Tibial artery (tissue), 4 donors: ENCODE results near the gene RELCH.

Source experiments
- DNase-seq, 2 donors: peaks; one replicate each; pipeline ENCODE4 v3.0.0-alpha.2; 2019
- H3K27ac ChIP-seq, 2 donors: fragments of 200-600 bp; sonication (generic) in 1 of 2; 1 replicate in 1 of 2; 2 replicates in 1 of 2; pipeline ENCODE4 v1.5.1; 2018 to 2019; ENCODE audit warnings: mild to moderate bottlenecking in 1 of 2
- H3K27me3 ChIP-seq, 2 donors: fragments of 200-600 bp; sonication (generic) in 1 of 2; one replicate each; pipeline versions ENCODE4 v1.5.1 to v1.6.0; 2016 to 2019
- H3K36me3 ChIP-seq, 3 donors: fragments of 200-600 bp; sonication (generic) in 2 of 3; one replicate each; pipeline ENCODE4 v1.5.1; 2016 to 2019; ENCODE audit warnings: mild to moderate bottlenecking in 2 of 3
- H3K4me1 ChIP-seq, 4 donors: fragments of 200-600 bp; sonication (generic) in 2 of 4; 1 replicate in 3 of 4; 2 replicates in 1 of 4; pipeline ENCODE4 v1.5.1; 2016 to 2019
- H3K4me3 ChIP-seq, 2 donors: fragments of 200-600 bp; sonication (generic) in 1 of 2; 1 replicate in 1 of 2; 2 replicates in 1 of 2; pipeline ENCODE4 v1.5.1; 2018 to 2019; ENCODE audit warnings: mild to moderate bottlenecking in 2 of 2
- H3K9me3 ChIP-seq, 3 donors: fragments of 200-600 bp; sonication (generic) in 1 of 3; one replicate each; pipeline ENCODE4 v1.5.1; 2016 to 2019
- intact Hi-C: fragments of 100-400 bp; cut with DNase I; formaldehyde crosslinking; loops from one replicate; pipeline ENCODE4 v1.15.0; 2023; ENCODE audit warnings: low total_unique reads
- TF ChIP-seq, protein P1 (sequence below), 2 experiments: fragments of 200-600 bp in 1 of 2; fragments of 450-650 bp in 1 of 2; IDR thresholded peaks; one replicate each; pipeline ENCODE4 v1.5.1; 2017 to 2019; ENCODE audit warnings: antibody characterized with exemption in 2 of 2, mild to moderate bottlenecking in 1 of 2, moderate library complexity in 1 of 2

Gene RELCH

DNA sequence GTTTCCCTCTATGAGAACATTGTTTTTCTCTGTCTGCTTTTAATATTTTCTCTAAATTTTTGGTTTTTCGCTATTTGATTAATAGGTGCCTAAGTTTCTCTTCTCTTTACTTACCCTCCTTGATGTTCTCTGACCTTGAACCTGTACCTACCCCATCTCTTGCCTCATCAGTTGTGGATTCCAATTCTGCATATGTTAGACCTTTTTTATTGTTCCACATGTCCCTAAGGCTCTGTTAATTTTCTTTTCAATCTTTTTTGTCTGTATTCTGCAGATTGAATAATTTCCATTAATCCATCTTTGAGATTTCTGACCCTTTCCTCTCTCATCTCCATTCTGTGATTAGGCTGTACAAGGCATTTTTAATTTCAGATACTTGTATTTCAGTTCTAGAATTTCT lies 23.1 kb downstream of the RELCH start:
- no peaks in the 10 kb centered on the region for H3K4me1 ChIP-seq
- intact Hi-C loops: no loop called here
- H3K4me3 ChIP-seq: no peak overlapping the region
- DNase-seq: no peak
- no peaks in the 10 kb centered on the region for H3K27me3 ChIP-seq
- H3K27ac ChIP-seq: no peak overlapping the region
- H3K9me3 ChIP-seq: no peaks in the 10 kb centered on the region
- TF ChIP-seq, protein P1, sequence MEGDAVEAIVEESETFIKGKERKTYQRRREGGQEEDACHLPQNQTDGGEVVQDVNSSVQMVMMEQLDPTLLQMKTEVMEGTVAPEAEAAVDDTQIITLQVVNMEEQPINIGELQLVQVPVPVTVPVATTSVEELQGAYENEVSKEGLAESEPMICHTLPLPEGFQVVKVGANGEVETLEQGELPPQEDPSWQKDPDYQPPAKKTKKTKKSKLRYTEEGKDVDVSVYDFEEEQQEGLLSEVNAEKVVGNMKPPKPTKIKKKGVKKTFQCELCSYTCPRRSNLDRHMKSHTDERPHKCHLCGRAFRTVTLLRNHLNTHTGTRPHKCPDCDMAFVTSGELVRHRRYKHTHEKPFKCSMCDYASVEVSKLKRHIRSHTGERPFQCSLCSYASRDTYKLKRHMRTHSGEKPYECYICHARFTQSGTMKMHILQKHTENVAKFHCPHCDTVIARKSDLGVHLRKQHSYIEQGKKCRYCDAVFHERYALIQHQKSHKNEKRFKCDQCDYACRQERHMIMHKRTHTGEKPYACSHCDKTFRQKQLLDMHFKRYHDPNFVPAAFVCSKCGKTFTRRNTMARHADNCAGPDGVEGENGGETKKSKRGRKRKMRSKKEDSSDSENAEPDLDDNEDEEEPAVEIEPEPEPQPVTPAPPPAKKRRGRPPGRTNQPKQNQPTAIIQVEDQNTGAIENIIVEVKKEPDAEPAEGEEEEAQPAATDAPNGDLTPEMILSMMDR (IDR thresholded peaks at IDR 0.05): no peak
- H3K36me3 ChIP-seq: peaks cover 8 to 18% (median 16%) of the 10 kb centered on the region in 3 donors

GRCh38 chr18:62211325-62211828 lies 24.3 kb downstream of the RELCH start:
- H3K36me3 ChIP-seq: peaks cover 8 to 18% (median 18%) of the 10 kb centered on the region in 3 donors
- DNase-seq: no peak
- TF ChIP-seq, protein P1 (IDR thresholded peaks at IDR 0.05): no peak
- no peak overlapping the region for H3K27ac ChIP-seq
- H3K4me1 ChIP-seq: no peaks in the 10 kb centered on the region
- intact Hi-C loops: no loop called here
- no peak overlapping the region for H3K4me3 ChIP-seq
- H3K9me3 ChIP-seq: no peaks in the 10 kb centered on the region
- H3K27me3 ChIP-seq: no peaks in the 10 kb centered on the region

DNA sequence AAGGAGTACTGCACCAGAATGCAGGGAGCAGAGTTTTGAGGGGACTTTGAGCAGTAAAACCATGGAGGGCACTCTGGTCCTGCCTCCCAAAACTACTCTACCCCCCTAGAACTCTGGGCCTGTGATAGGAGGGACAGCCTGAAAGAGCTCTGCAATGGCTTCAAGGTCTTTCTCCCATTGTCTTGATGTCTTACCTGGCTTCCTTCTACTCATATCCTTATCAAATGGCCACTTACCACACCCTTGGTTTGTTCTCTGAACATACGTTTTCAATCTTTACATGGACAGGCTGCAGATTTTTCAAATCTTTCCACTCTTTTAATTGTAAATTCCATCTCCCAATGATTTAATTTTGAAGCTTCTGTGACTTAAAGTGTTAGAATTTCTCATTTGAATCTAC lies 27.7 kb downstream of the RELCH start:
- intact Hi-C loops: no loop called here
- peaks cover 8 to 18% (median 18%) of the 10 kb centered on the region in 3 donors for H3K36me3 ChIP-seq
- H3K27ac ChIP-seq: no peak overlapping the region
- no peak overlapping the region for H3K4me3 ChIP-seq
- H3K27me3 ChIP-seq: no peaks in the 10 kb centered on the region
- no peaks in the 10 kb centered on the region for H3K9me3 ChIP-seq
- no peak for DNase-seq
- TF ChIP-seq, protein P1 (IDR thresholded peaks at IDR 0.05): no peak
- H3K4me1 ChIP-seq: no peaks in the 10 kb centered on the region

DNA sequence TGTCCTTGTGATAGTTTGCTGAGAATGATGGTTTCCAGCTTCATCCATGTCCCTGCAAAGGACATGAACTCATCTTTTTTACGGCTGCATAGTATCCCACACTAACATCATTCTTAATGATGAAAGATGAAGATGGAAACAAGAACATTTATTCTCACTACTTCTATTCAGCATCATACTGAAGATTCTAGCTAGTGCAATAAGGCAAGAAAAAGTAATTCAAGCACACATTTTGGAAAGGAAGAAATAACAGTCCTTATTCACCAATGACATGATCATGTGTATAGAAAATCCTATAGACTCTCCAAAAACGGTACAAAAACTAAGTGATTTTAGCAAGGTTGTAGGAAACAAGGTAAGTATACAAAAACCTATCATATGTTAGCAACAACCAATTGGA lies 37.2 kb downstream of the RELCH start:
- DNase-seq: no peak
- H3K27ac ChIP-seq: no peak overlapping the region
- intact Hi-C loops: no loop called here
- TF ChIP-seq, protein P1 (IDR thresholded peaks at IDR 0.05): no peak
- H3K4me1 ChIP-seq: no peaks in the 10 kb centered on the region
- no peaks in the 10 kb centered on the region for H3K27me3 ChIP-seq
- peaks cover 26 to 49% (median 42%) of the 10 kb centered on the region in 3 donors for H3K36me3 ChIP-seq
- peaks cover 0 to 10% (median 0%) of the 10 kb centered on the region in 3 donors for H3K9me3 ChIP-seq
- no peak overlapping the region for H3K4me3 ChIP-seq

DNA sequence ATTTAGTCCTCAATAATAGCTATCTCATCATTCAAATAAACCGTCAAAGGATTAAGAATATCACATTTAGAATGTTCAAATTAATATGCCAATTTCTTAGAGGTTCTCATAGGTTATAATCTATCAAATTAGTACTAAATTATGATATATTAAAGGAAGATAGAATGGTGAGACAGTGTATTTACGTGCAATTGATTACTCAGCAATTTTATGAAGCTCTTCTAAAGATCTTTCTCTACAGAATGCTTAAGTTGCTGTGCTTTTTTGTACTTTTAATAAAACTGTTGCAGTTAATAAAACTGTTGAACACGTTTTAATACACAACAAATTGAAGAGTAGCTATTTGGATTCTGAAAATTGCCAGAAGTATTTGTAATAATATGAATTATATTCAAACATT lies 39.0 kb downstream of the RELCH start:
- Histone ChIP-seq H3K4me3 (no peak overlapping the region), H3K9me3 (peaks cover 0 to 10% (median 0%) of the 10 kb centered on the region in 3 donors), H3K27me3 (no peaks in the 10 kb centered on the region), H3K4me1 (no peaks in the 10 kb centered on the region), H3K27ac (no peak overlapping the region), H3K36me3 (peaks cover 39 to 59% (median 58%) of the 10 kb centered on the region in 3 donors)
- intact Hi-C loops: no loop called here
- no peak for DNase-seq
- TF ChIP-seq, protein P1 (IDR thresholded peaks at IDR 0.05): no peak

- Histone ChIP-seq H3K36me3 (peaks cover 20 to 28% (median 23%) of the 10 kb centered on the region in 3 donors), H3K27me3 (no peaks in the 10 kb centered on the region), H3K27ac (no peak overlapping the region), H3K9me3 (no peaks in the 10 kb centered on the region), H3K4me1 (no peaks in the 10 kb centered on the region), H3K4me3 (no peak overlapping the region)
- intact Hi-C loops: no loop called here
- TF ChIP-seq, protein P1 (IDR thresholded peaks at IDR 0.05): no peak
- no peak for DNase-seq
Measured at GRCh38 chr18:62236252-62236651, 49.2 kb downstream of the RELCH start.
